Caco-2 (cell line): ENCODE data around the gene ZNF888. TPM values are rescaled to one million over a fixed set of nuclear protein-coding genes. Genes with fewer than 3 reads are reported as not detected.

ENCODE experiments used
- BruUV-seq: library from RNA; stranded (reverse); fragments of 400-500 nt; replicated peaks from 2 replicates; lab custom pipeline; 2021; lab: Mats Ljungman, UMichigan
- CTCF ChIA-PET: fragments of 300-600 bp; sonication (Branson Sonifier 250); formaldehyde crosslinking; loops from one replicate; lab custom pipeline; 2022; ENCODE audit warnings: antibody characterized with exemption; lab: Charles Lee
- POLR2A ChIA-PET: fragments of 300-600 bp; sonication (Branson Sonifier 250); formaldehyde crosslinking; loops from one replicate; lab custom pipeline; 2022; ENCODE audit warnings: antibody characterized with exemption; lab: Charles Lee
- DNase-seq, 2 experiments: peaks; one replicate each; pipeline versions ENCODE4 v3.0.0 to v3.0.0-alpha.2; 2020 to 2022
- H3K27me3 ChIP-seq: replicated peaks from 2 replicates; pipeline ENCODE4 v1.6.0; 2011; ENCODE audit warnings: low read length; ENCODE audit not compliant: control insufficient read depth, insufficient read depth
- H3K36me3 ChIP-seq: 2 replicates; pipeline ENCODE4 v1.5.1; 2011; ENCODE audit warnings: low read length; ENCODE audit not compliant: control insufficient read depth, insufficient read depth
- H3K4me1 ChIP-seq: fragments of 250-450 bp; sonication (Bioruptor Pico); 2 replicates; pipeline ENCODE4 v1.5.1; 2020; ENCODE audit warnings: mild to moderate bottlenecking
- H3K4me3 ChIP-seq: 2 replicates; pipeline ENCODE4 v1.5.1; 2011; ENCODE audit warnings: low read depth, mild to moderate bottlenecking, control low read depth, low read length
- H3K9me3 ChIP-seq: fragments of 250-450 bp; sonication (Bioruptor Pico); 2 replicates; pipeline ENCODE4 v1.5.1; 2020; ENCODE audit warnings: mild to moderate bottlenecking, moderate library complexity
- H3K27ac Mint-ChIP-seq: one replicate; pipeline ENCODE4 v1.8.0; 2022; ENCODE audit warnings: mixed read lengths; ENCODE audit not compliant: unreplicated experiment
- H3K27me3 Mint-ChIP-seq: one replicate; pipeline ENCODE4 v1.8.0; 2022; ENCODE audit warnings: mixed read lengths; ENCODE audit not compliant: insufficient read depth, unreplicated experiment
- H3K36me3 Mint-ChIP-seq: one replicate; pipeline ENCODE4 v1.8.0; 2022; ENCODE audit warnings: mild to moderate bottlenecking, mixed read lengths; ENCODE audit not compliant: insufficient read depth, unreplicated experiment
- H3K4me1 Mint-ChIP-seq: one replicate; pipeline ENCODE4 v1.8.0; 2022; ENCODE audit warnings: low read depth, mixed read lengths; ENCODE audit not compliant: unreplicated experiment
- H3K4me3 Mint-ChIP-seq: one replicate; pipeline ENCODE4 v1.8.0; 2022; ENCODE audit warnings: mild to moderate bottlenecking, moderate library complexity, mixed read lengths; ENCODE audit not compliant: unreplicated experiment
- H3K9me3 Mint-ChIP-seq: one replicate; pipeline ENCODE4 v1.8.0; 2022; ENCODE audit warnings: mixed read lengths; ENCODE audit not compliant: unreplicated experiment
- CTCF ChIP-seq, 2 experiments: fragments of 200-600 bp in 1 of 2; IDR thresholded peaks; 1 replicate in 1 of 2; 2 replicates in 1 of 2; pipeline versions ENCODE4 v1.5.1 to v1.8.0; 2011 to 2022; ENCODE audit warnings: antibody characterized with exemption in 1 of 2, control low read depth in 1 of 2, inconsistent platforms in 1 of 2, low read depth in 1 of 2, low read length in 1 of 2, mild to moderate bottlenecking in 1 of 2, moderate library complexity in 1 of 2; ENCODE audit not compliant: insufficient read depth in 1 of 2, severe bottlenecking in 1 of 2, unreplicated experiment in 1 of 2
- intact Hi-C: fragments of 100-400 bp; cut with micrococcal nuclease; formaldehyde crosslinking; loops from one replicate; pipeline ENCODE4 v1.10.0; 2022; ENCODE audit not compliant: unreplicated experiment
- total RNA-seq: library from RNA; stranded (reverse); gene quantifications from 2 replicates; pipeline ENCODE4 v1.2.3, GENCODE V29; 2022

ZNF888 gene
- total RNA-seq, 1 experiment from 2014 or later: 7.3 TPM

GRCh38 chr19:52957591-52957990 is 34.4 kb upstream of the ZNF888 start:
- H3K4me3 Mint-ChIP-seq: no peak overlapping the region
- H3K27ac Mint-ChIP-seq: peak overlapping the region; percentile 42
- no peaks in the 10 kb centered on the region for H3K27me3 Mint-ChIP-seq
- Histone ChIP-seq H3K4me1 (peaks cover 5% of the 10 kb centered on the region), H3K36me3 (peaks cover 17% of the 10 kb centered on the region), H3K27me3 (no peaks in the 10 kb centered on the region), H3K9me3 (peaks cover 47% of the 10 kb centered on the region), H3K4me3 (no peak overlapping the region)
- no TSS peak for BruUV-seq
- CTCF ChIA-PET: no interaction called here
- H3K4me1 Mint-ChIP-seq: no peaks in the 10 kb centered on the region
- POLR2A ChIA-PET: no interaction called here
- peaks cover 33% of the 10 kb centered on the region for H3K9me3 Mint-ChIP-seq
- peaks cover 67% of the 10 kb centered on the region for H3K36me3 Mint-ChIP-seq
- intact Hi-C loops: no loop called here
- no peak for TF ChIP-seq CTCF (IDR thresholded peaks at IDR 0.05; ENCODE audit: insufficient read depth in 1 of 2, low read depth in 1 of 2, low read length in 1 of 2, severe bottlenecking in 1 of 2, unreplicated experiment in 1 of 2)
- DNase-seq: no peak

- peaks cover 5% of the 10 kb centered on the region for H3K4me1 ChIP-seq
- no peak overlapping the region for H3K4me3 Mint-ChIP-seq
- H3K9me3 ChIP-seq: peaks cover 54% of the 10 kb centered on the region
- BruUV-seq: no TSS peak
- peaks cover 24% of the 10 kb centered on the region for H3K36me3 ChIP-seq
- no peak for TF ChIP-seq CTCF (IDR thresholded peaks at IDR 0.05; ENCODE audit: insufficient read depth in 1 of 2, low read depth in 1 of 2, low read length in 1 of 2, severe bottlenecking in 1 of 2, unreplicated experiment in 1 of 2)
- H3K4me1 Mint-ChIP-seq: no peaks in the 10 kb centered on the region
- H3K4me3 ChIP-seq: no peak overlapping the region
- peaks cover 72% of the 10 kb centered on the region for H3K36me3 Mint-ChIP-seq
- CTCF ChIA-PET: no interaction called here
- no peak overlapping the region for H3K27ac Mint-ChIP-seq
- intact Hi-C loops: no loop called here
- H3K27me3 Mint-ChIP-seq: no peaks in the 10 kb centered on the region
- no peak for DNase-seq
- H3K27me3 ChIP-seq: no peaks in the 10 kb centered on the region
- H3K9me3 Mint-ChIP-seq: peaks cover 39% of the 10 kb centered on the region
- POLR2A ChIA-PET: no interaction called here
These were observed 33.7 kb upstream of the ZNF888 start for GRCh38 chr19:52956917-52957316.

- no peak overlapping the region for H3K4me3 ChIP-seq
- peaks cover 15% of the 10 kb centered on the region for H3K36me3 ChIP-seq
- Mint-ChIP-seq H3K36me3 (peaks cover 90% of the 10 kb centered on the region), H3K27me3 (no peaks in the 10 kb centered on the region), H3K9me3 (peaks cover 30% of the 10 kb centered on the region), H3K4me1 (no peaks in the 10 kb centered on the region), H3K27ac (no peak overlapping the region), H3K4me3 (no peak overlapping the region)
- POLR2A ChIA-PET: no interaction called here
- intact Hi-C loops: no loop called here
- BruUV-seq: no TSS peak
- peaks cover 16% of the 10 kb centered on the region for H3K4me1 ChIP-seq
- CTCF ChIA-PET: no interaction called here
- TF ChIP-seq CTCF (IDR thresholded peaks at IDR 0.05; ENCODE audit: insufficient read depth in 1 of 2, low read depth in 1 of 2, low read length in 1 of 2, severe bottlenecking in 1 of 2, unreplicated experiment in 1 of 2): no peak
- no peaks in the 10 kb centered on the region for H3K27me3 ChIP-seq
- peaks cover 67% of the 10 kb centered on the region for H3K9me3 ChIP-seq
- DNase-seq: no peak
These were observed 26.2 kb upstream of the ZNF888 start for GRCh38 chr19:52949422-52949821.
